ENCODE results near the gene NUTM2A. TPM values are rescaled to one million over a fixed set of nuclear protein-coding genes. Genes with fewer than 3 reads are reported as not detected.
"Not testable (repeated sequence)": the region's sequence is repeated elsewhere in the genome, so short reads cannot be mapped to it uniquely, and the experiment has no call there.

NUTM2A gene, protein sequence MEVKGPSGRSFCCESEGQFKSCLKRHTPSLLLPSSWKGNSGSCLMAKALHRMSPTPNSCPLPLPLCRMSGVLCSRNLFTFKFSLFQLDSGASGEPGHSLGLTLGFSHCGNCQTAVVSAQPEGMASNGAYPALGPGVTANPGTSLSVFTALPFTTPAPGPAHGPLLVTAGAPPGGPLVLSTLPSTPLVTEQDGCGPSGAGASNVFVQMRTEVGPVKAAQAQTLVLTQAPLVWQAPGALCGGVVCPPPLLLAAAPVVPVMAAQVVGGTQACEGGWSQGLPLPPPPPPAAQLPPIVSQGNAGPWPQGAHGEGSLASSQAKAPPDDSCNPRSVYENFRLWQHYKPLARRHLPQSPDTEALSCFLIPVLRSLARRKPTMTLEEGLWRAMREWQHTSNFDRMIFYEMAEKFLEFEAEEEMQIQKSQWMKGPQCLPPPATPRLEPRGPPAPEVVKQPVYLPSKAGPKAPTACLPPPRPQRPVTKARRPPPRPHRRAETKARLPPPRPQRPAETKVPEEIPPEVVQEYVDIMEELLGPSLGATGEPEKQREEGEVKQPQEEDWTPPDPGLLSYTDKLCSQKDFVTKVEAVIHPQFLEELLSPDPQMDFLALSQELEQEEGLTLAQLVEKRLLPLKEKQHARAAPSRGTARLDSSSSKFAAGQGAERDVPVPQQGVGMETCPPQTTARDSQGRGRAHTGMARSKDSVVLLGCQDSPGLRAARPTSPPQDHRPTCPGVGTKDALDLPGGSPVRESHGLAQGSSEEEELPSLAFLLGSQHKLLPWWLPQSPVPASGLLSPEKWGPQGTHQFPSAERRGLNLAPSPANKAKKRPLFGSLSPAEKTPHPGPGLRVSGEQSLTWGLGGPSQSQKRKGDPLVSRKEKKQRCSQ
- not detected in 2 replicates for total RNA-seq (2014; rRNA removed; shearing (Covaris generic))

DNA sequence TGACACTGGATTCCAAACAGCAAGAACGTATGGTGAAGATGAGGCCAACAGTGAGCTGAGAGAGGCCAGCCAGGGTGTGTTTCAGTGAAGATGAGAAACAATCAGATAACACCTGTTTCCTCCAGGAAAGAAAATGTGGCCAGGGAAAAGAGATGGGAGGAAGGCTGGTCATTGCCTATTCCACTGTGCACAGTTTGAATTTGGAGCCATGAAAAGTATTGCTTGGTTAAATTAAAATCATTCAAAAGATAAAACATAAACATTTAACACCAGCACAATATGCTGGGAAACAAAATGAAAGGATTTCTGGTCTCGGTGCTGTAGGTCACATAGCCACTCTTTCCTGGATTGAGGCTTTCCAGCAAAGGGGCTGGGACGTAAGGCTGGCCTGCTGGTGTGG lies at the start of gene NUTM2A:
Gene NUTM2A, plus strand, starts transcription at position 301 of the 400 bp plus-strand sequence. CDS start 383 bp downstream, outside the sequence.
- in situ Hi-C loops (cut with HindIII; ENCODE audit: low sequenced_read_pairs); DNase-seq (ENCODE audit: low spot score): not testable (repeated sequence)

DNA sequence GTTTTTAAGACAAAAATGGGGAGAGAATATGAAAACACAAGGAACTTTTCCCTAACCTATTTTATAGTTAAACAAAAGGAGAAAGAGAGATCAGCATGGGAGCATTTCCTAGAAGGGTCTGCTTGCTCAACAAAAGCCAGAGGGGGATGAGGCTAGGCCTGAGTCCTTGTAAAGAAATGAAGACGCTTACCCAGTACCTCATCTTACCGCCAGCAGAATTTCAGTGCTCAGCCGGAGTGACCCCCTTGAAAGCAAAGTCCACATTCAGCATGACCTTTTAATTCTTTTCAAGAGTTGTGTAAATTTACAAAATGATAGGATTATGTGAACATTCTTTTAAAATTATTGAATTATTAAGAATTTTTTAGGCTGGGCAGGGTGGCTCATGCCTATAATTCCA lies 47.7 kb upstream of the NUTM2A start:
- in situ Hi-C loops (cut with HindIII; ENCODE audit: low sequenced_read_pairs): not testable (repeated sequence)

DNA sequence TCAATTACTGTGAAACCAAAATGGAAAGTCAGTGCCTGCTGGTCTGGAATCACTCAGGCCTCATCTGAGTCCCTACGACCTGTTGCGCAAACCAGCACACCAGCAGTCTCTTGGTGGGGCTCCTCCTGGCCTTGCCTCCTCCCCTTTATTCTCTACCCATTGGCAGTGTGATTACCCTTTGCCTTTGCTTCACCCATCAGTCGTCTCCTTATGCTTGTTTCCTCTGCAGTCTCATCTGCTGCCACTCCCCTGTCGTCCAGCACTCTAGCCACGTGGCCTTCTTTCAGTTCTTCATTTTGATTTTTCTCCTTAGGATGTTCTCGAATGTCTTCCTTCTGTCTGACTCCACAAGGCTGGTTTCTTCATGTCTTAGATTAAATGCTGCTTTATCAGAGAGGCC lies 40.8 kb upstream of the NUTM2A start:
- in situ Hi-C loops (cut with HindIII; ENCODE audit: low sequenced_read_pairs); DNase-seq (ENCODE audit: low spot score): not testable (repeated sequence)

More for the DNA sequence above, 47.7 kb upstream of the NUTM2A start:
- not testable (repeated sequence) for DNase-seq (ENCODE audit: low spot score)

DNA sequence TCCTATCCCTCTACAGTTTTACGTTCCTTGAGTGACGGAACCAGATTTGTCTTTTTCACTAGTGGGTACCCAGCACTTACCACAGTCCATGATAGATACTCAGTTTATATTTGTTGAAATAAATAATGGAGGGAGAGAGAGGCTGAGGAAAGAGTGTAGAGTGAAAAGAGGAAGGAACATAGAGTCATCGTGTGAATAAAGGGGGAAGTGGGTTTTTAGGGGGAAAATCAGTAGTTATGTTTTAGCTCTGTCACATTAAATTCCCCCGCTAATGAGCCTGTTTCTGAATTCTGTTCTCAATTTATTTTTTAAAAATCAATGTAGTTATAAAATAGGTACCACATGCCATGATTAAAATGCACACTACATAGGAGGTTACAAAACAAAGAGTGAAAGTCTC lies 39.2 kb upstream of the NUTM2A start:
- in situ Hi-C loops (cut with HindIII; ENCODE audit: low sequenced_read_pairs); DNase-seq (ENCODE audit: low spot score): not testable (repeated sequence)

DNA sequence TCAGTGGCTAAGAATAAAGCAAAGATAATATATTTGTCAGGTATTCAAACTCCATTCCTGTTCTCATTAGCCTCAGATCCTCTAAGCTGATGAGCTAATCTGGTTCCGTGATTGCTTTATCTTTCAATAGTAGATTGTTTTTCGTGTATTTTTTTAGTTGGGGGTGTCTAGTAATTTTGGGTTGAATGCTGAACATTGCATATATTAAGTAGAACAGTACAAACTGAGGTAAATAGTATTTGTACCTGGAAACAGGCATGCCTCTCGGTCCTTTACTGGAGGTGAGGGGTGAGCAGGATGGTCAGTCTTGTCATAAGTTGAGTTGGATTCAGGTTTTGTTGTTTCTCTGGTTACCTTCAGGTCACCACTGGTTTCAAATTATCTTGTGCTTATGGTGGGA lies 37.7 kb upstream of the NUTM2A start:
- DNase-seq (ENCODE audit: low spot score); in situ Hi-C loops (cut with HindIII; ENCODE audit: low sequenced_read_pairs): not testable (repeated sequence)

DNA sequence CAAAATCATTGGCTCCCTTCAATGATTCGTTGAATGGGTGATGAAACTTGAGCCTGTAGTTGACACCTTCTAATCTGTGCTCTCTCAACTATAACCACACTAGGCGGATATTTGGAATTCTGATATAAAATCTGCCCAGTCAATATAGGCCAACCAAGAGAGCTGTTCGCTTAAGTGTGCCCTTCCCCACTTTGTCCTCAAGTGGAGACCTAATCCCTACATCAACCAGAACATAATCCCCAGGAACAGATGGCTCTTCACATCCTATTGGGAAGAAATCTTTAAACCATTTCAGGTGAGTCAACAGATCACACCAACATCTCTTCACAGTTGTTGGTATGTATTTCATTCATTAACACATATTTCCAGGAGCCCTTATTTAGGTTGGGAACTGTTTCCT lies 33.4 kb upstream of the NUTM2A start:
- in situ Hi-C loops (cut with HindIII; ENCODE audit: low sequenced_read_pairs): not testable (repeated sequence)

DNA sequence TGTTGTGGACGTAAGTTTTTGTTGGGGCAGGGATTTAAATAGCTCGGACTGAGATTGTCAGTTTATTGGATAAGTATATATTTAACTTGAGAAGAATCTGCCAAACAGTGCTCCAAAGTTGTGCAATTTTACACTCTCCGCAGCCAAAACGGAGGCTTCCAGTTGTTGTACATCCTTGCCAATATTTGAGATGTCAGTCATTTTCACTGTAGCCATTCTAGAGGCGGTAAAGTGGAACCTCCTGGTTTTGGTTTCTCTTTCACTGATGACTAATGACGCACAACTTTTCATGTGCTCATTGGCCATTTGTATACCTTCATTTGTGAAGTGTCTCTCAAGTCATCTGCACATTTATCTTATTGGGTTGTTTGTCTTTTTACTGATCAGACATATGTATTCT lies 24.3 kb upstream of the NUTM2A start:
- DNase-seq (ENCODE audit: low spot score); in situ Hi-C loops (cut with HindIII; ENCODE audit: low sequenced_read_pairs): not testable (repeated sequence)

More for the DNA sequence above, 33.4 kb upstream of the NUTM2A start:
- DNase-seq (ENCODE audit: low spot score): not testable (repeated sequence)

DNA sequence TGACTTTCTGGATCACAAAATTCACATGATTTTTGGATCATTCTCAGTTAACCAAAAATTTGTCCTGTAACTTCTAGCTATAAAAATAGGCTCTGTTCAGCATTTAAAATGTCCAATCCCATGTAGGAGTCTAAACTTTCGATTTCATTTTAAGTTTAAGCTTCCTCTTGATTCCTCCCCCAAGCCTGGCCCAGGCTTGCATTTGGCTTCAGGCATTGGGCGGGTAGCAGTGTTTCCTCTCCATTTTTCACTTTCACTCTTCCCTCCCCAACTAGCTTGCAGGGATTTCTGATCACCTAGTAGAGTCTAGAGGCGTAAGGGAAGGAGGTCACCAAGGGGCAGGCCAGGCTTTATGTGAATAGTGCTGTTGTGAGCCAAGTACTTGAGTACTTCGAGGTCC lies 20.4 kb upstream of the NUTM2A start:
- in situ Hi-C loops (cut with HindIII; ENCODE audit: low sequenced_read_pairs); DNase-seq (ENCODE audit: low spot score): not testable (repeated sequence)

DNA sequence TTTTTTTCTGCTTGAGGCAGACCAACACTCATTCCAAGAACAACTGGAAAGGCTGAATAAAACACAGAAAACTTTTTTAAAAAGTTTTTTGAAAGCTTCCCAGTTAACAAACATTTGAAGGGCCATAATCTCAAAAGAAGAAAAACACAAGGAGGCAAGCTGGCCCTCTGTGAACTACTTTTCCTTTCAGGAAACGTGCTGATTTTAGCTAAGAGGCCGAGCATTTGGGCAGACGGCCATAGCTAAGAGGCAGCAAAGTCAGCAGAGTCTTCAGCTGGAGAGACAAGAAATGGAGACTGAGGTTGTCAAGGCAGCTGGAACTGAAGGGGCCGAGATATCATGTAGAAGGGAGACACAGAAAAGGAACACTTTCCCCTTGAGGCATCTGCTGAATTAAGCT lies 18.3 kb upstream of the NUTM2A start:
- in situ Hi-C loops (cut with HindIII; ENCODE audit: low sequenced_read_pairs); DNase-seq (ENCODE audit: low spot score): not testable (repeated sequence)

DNA sequence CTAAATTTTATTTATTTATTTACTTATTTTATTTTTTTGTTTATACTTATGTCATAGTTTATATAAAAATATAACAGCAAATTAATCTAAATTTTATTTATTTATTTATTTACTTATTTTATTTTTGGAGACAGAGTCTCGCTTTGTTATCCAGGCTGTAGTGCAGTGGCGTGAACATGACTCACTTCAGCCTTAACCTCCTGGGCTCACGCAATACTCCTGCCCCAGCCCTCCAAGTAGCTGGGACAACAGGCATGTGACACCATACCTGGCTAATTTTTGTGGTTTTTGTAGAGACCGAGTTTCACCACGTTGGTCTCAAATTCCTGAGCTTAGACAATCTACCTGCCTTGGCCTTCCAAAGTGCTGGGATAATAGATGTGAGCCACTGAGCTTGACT lies 14.9 kb upstream of the NUTM2A start:
- DNase-seq (ENCODE audit: low spot score); in situ Hi-C loops (cut with HindIII; ENCODE audit: low sequenced_read_pairs): not testable (repeated sequence)

DNA sequence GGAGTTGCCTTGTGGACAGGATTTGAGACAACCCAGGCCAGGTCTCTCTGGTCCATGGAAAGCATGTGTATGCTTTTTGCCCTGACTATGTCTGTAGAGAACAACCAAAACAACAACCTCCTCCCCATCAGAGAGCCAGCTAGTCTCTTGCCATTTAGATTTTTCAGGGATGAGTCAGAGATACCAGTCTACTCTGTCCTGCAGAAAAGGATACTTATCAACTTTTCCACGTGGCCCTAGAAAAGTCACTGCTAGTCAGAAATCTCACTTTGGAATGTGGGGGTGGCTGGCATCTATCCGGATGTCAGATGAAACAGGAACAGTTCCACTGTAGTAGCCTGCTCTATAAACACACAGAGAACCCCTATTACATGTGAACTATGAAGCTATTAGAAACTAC lies 13.4 kb upstream of the NUTM2A start:
- in situ Hi-C loops (cut with HindIII; ENCODE audit: low sequenced_read_pairs); DNase-seq (ENCODE audit: low spot score): not testable (repeated sequence)

DNA sequence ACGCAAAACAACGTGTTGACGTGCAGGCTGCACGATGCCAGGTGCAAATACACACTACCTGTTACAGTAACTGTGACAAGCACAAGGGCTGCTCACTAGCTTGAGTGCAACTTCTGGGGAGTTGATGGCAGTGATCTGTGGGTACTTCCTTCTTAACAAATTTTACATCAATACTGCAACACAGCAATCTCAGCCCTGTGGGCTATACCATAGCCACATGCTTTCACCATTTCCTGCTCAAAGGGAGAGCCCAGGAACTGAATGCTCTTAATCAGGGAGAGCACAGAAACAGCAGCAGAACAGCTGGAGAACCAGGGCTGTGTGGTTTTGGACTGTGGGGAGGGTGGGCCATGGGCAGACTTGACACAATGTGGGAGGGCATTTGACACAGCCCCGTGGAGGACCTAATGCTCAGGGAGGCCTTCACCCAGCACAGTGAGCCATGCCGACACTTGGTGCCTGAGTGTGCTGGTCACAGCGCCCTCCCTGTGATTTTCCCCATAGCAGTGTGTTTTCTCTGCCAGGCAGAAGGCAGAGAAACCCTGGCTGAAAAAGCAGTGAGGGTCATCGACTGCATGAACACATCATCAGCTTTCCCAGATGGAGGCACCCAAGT lies 12.0 kb upstream of the NUTM2A start:
- in situ Hi-C loops (cut with HindIII; ENCODE audit: low sequenced_read_pairs): not testable (repeated sequence)

DNA sequence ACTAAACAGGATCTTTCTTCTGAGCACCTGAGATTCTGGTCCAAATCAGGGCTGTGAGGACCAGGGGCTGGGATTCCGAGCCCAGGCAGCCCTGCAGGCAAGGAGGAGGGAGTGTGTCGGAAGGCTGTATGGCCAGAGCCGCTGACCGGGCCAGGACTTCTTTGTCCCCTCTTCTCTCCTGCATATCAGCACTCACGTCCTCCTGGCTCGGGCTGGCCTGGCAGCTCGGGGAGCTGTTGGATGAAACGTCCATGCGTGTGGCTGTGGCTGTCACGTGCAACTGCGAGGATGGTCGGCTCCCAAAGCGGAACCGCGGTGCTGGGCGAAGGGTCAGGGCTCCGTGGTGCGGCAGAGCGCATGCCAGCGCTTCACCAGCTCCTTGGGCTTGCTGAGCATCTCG lies 11.4 kb upstream of the NUTM2A start:
- DNase-seq (ENCODE audit: low spot score); in situ Hi-C loops (cut with HindIII; ENCODE audit: low sequenced_read_pairs): not testable (repeated sequence)

More for the DNA sequence above, 12.0 kb upstream of the NUTM2A start:
- not testable (repeated sequence) for DNase-seq (ENCODE audit: low spot score)

DNA sequence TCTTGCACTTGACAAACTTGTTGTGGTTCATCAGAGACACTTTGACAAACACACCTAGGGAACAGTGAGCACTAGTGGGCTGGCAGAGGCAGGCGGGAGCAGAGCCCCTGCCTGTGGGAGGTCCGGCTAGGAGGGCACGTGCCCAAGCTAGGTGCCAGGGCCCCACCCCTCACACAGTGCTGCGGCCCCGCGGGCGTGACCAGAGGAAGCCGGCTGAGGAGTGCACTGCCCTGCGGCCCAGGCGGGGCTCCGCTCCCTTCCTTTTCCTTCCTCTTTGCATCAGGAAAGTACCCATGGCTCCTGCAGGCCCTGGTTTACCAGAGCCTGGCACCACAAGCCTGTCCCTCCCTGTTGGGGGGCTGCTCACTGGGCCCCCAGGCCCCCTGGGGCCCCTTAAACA lies 9.1 kb upstream of the NUTM2A start:
- DNase-seq (ENCODE audit: low spot score); in situ Hi-C loops (cut with HindIII; ENCODE audit: low sequenced_read_pairs): not testable (repeated sequence)

DNA sequence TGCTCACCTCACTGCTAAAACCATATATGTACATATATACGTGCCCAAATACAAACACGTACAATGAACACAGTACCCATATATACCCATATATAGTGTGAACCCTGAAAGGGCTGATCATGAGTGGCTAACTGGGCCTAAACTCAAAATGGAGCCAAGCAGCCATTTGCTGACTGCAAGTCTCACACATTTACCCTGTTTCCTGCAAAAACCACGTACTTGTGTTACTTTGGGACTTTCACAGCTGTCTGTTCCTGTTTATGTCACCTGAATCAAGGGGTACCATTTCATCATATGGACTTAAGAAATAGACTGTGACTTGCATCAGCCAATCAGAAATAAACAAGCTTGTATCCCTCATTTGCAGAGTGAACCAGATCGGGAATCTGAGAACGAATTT lies 5.9 kb upstream of the NUTM2A start:
- DNase-seq (ENCODE audit: low spot score); in situ Hi-C loops (cut with HindIII; ENCODE audit: low sequenced_read_pairs): not testable (repeated sequence)

DNA sequence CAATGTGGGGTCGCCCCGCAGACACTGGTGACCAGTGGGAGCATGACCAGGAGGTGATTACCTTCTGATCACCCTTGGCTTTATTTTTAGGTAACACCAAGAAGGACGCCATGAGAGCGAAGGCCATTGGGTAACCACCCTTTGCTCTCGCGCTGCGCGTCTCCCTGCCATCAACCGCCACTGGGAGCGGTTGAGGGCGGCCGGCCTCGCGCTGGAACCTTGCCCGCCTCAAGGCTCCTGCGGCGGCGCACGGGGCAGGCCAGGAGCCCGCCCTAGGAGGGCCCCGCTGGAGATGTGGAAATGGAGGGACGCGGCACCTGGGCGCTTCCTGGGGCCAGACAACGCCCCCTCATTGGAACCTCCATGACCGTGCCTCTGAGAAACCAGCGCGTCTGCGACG lies 2.5 kb upstream of the NUTM2A start:
- in situ Hi-C loops (cut with HindIII; ENCODE audit: low sequenced_read_pairs); DNase-seq (ENCODE audit: low spot score): not testable (repeated sequence)

DNA sequence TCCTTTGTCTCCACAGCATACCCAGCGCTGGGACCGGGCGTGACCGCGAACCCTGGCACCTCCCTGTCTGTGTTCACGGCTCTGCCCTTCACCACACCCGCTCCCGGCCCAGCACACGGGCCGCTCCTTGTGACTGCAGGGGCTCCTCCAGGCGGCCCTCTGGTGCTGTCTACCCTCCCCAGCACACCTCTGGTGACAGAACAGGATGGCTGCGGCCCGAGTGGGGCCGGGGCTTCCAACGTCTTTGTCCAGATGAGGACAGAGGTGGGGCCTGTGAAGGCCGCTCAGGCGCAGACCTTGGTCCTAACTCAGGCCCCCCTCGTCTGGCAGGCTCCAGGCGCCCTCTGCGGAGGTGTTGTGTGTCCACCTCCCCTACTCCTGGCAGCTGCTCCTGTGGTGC lies 3.0 kb downstream of the NUTM2A start:
- DNase-seq (ENCODE audit: low spot score); in situ Hi-C loops (cut with HindIII; ENCODE audit: low sequenced_read_pairs): not testable (repeated sequence)

DNA sequence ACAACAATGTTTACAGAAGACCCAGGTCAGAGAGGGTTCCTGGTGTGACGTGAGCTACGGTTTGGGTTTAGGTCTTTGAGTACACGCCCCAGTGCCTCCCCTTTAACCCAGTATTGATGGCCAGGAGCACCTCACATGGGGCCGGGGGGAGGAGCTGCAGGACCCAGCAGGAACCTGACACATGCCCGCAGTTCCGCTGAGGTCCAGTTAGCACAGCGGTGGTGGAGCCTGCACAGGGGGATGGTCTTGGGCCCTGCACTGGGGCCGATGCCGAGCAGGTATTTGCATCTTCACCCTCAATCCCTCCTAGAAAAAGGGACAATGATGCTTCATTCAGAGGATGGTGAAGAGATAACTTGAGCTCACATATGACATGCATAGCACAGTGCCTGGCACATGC lies 4.0 kb downstream of the NUTM2A start:
- in situ Hi-C loops (cut with HindIII; ENCODE audit: low sequenced_read_pairs): not testable (repeated sequence)

DNA sequence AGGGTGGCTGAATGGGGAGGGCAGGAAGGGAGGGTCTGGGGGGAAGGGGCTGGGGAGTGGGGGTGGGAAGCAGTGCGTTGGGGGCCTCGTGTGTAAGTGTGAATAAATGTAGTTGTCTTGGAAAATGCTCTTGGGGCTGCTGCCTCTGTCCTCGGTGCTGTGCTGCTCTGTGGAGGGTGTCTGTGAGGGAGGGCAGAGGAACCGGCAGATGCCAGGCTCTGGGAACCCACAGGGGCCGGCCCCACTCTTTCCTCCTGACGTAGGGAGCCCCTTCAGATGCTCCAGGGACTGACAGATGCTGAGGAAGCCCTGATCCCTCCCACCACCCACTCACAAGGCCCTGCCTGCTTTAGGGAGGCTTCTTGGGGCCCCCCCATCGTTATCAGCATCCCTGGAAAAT lies 9.6 kb downstream of the NUTM2A start:
- in situ Hi-C loops (cut with HindIII; ENCODE audit: low sequenced_read_pairs): not testable (repeated sequence)

More for the DNA sequence above, 4.0 kb downstream of the NUTM2A start:
- not testable (repeated sequence) for DNase-seq (ENCODE audit: low spot score)

More for the DNA sequence above, 9.6 kb downstream of the NUTM2A start:
- not testable (repeated sequence) for DNase-seq (ENCODE audit: low spot score)

Data from G401 (cell line).